Stimulated activated CD4-positive, alpha-beta T cell treated with anti-CD3 and anti-CD28 coated beads, Interleukin-2, amount 100 ng/mL, for 4 hours (primary cell): ENCODE data around the gene NCAPD3.
"Not testable (repeated sequence)": the region's sequence is repeated elsewhere in the genome, so short reads cannot be mapped to it uniquely, and the experiment has no call there.

Experiments used
- DNase-seq: peaks from one replicate; pipeline ENCODE4 v3.0.0-alpha.2; 2020; ENCODE audit warnings: low read depth

Gene NCAPD3

GRCh38 chr11:134224710-134225664, 1.2 kb upstream of the NCAPD3 start:
- DNase-seq = peak; percentile 46

- DNase-seq = no peak
Measured at GRCh38 chr11:134223121-134223520, 646 bp downstream of the NCAPD3 start.

GRCh38 chr11:134216816-134217215, 7.0 kb downstream of the NCAPD3 start:
- no peak for DNase-seq

- no peak for DNase-seq
Measured at GRCh38 chr11:134215836-134216235, 7.9 kb downstream of the NCAPD3 start.

- DNase-seq = peak; percentile 46
Measured at GRCh38 chr11:134207538-134208239, 16.1 kb downstream of the NCAPD3 start.

GRCh38 chr11:134206185-134206584, 17.6 kb downstream of the NCAPD3 start:
- DNase-seq = no peak

- DNase-seq = no peak
Measured at GRCh38 chr11:134205729-134206128, 18.0 kb downstream of the NCAPD3 start.

- DNase-seq = no peak
Measured at GRCh38 chr11:134202661-134203060, 21.1 kb downstream of the NCAPD3 start.

- no peak for DNase-seq
Measured at GRCh38 chr11:134200688-134201087, 23.1 kb downstream of the NCAPD3 start.

GRCh38 chr11:134199531-134199930, 24.2 kb downstream of the NCAPD3 start:
- no peak for DNase-seq

GRCh38 chr11:134196756-134197155, 27.0 kb downstream of the NCAPD3 start:
- DNase-seq = no peak

- not testable (repeated sequence) for DNase-seq
Measured at GRCh38 chr11:134188092-134188491, 35.7 kb downstream of the NCAPD3 start.

GRCh38 chr11:134181707-134182106, 42.1 kb downstream of the NCAPD3 start:
- no peak for DNase-seq

- no peak for DNase-seq
Measured at GRCh38 chr11:134178032-134178674, 45.6 kb downstream of the NCAPD3 start.

GRCh38 chr11:134176284-134176683, 47.5 kb downstream of the NCAPD3 start:
- no peak for DNase-seq

- DNase-seq = no peak
Measured at GRCh38 chr11:134173296-134173695, 50.5 kb downstream of the NCAPD3 start.

GRCh38 chr11:134171951-134172350, 51.8 kb downstream of the NCAPD3 start:
- no peak for DNase-seq

- no peak for DNase-seq
Measured at GRCh38 chr11:134170919-134171281, 52.9 kb downstream of the NCAPD3 start.

- no peak for DNase-seq
Measured at GRCh38 chr11:134170177-134170918, 53.4 kb downstream of the NCAPD3 start.

GRCh38 chr11:134164490-134165370, 59.0 kb downstream of the NCAPD3 start:
- no peak for DNase-seq

- DNase-seq = no peak
Measured at GRCh38 chr11:134159652-134160051, 64.1 kb downstream of the NCAPD3 start.
